Small intestine (tissue), 7 donors: Measurements from ENCODE around the gene SLC8A1. TPM values are rescaled to one million over a fixed set of nuclear protein-coding genes. Genes with fewer than 3 reads are reported as not detected.
A peak's percentile ranks its signal among the peaks of the same experiment; 100 is the strongest.

Source experiments
- DNase-seq, 2 donors: peaks; one replicate each; pipeline versions ENCODE4 v3.0.0 to v3.0.0-alpha.2; 2013
- FAIRE-seq: peaks from 2 replicates; lab custom pipeline; 2012; peaks lifted over from hg19 to GRCh38; lab: Jason Lieb, UNC
- H3K27ac ChIP-seq, 3 donors: one replicate each; pipeline ENCODE4 v1.5.1; 2013; ENCODE audit warnings: low read length in 2 of 3, mild to moderate bottlenecking in 2 of 3, control low read depth in 1 of 3, inconsistent platforms in 1 of 3, low read depth in 1 of 3, moderate library complexity in 1 of 3
- H3K27me3 ChIP-seq, 3 donors: one replicate each; pipeline ENCODE4 v1.6.1; 2013; ENCODE audit warnings: low read length in 3 of 3, inconsistent platforms in 1 of 3; ENCODE audit not compliant: control insufficient read depth in 3 of 3, insufficient read depth in 3 of 3
- H3K36me3 ChIP-seq, 3 donors: one replicate each; pipeline ENCODE4 v1.6.1; 2013; ENCODE audit warnings: low read length in 3 of 3, inconsistent platforms in 1 of 3, low read depth in 1 of 3, mild to moderate bottlenecking in 1 of 3, moderate library complexity in 1 of 3; ENCODE audit not compliant: control insufficient read depth in 3 of 3, insufficient read depth in 2 of 3
- H3K4me1 ChIP-seq, 3 donors: one replicate each; pipeline ENCODE4 v1.6.1; 2013; ENCODE audit warnings: low read length in 2 of 3, inconsistent platforms in 1 of 3, low read depth in 1 of 3, mild to moderate bottlenecking in 1 of 3, moderate library complexity in 1 of 3; ENCODE audit not compliant: control insufficient read depth in 3 of 3, insufficient read depth in 2 of 3
- H3K4me3 ChIP-seq, 3 donors: one replicate each; pipeline ENCODE4 v1.5.1; 2013; ENCODE audit warnings: low read length in 3 of 3, control low read depth in 1 of 3, inconsistent platforms in 1 of 3, low read depth in 1 of 3, mild to moderate bottlenecking in 1 of 3, moderate library complexity in 1 of 3
- H3K9me3 ChIP-seq, 2 donors: one replicate each; pipeline ENCODE4 v1.6.1; 2013; ENCODE audit warnings: low read depth in 1 of 2, low read length in 1 of 2; ENCODE audit not compliant: control insufficient read depth in 2 of 2, insufficient read depth in 1 of 2
- WGBS, 3 donors: extraction: QIAGEN DNeasy Blood & Tissue Kit; methylation state at CpG; one replicate each; pipeline ENCODE4 v1.1.7; 2013; 5-methylcytosine and 5-hydroxymethylcytosine counted together
- polyA plus RNA-seq, 4 donors: library from polyadenylated mRNA; stranded (reverse) in 3 of 4; unstranded in 1 of 4; fragments of 200-250 nt in 3 of 4; fragments of 120-200 nt in 1 of 4; gene quantifications; one replicate each; pipeline versions ENCODE4 v1.2.1 to v1.2.3, GENCODE V29; 2013
- donor health status: healthy with polysubstance abuse.
- donor health status: control.
- donor health status: control.
- donor health status: Bipolar disorder and iron deficiency.
- donor health status: healthy.

SLC8A1 gene
- polyA plus RNA-seq, 4 donors = 0.22 to 5.6 (median 1.9) TPM

GRCh38 chr2:40359811-40360210 is 92.1 kb downstream of the SLC8A1 start:
- Histone ChIP-seq H3K36me3 (no peaks in the 10 kb centered on the region), H3K27me3 (no peaks in the 10 kb centered on the region), H3K27ac (no peak overlapping the region), H3K4me3 (no peak overlapping the region), H3K9me3 (no peaks in the 10 kb centered on the region), H3K4me1 (no peaks in the 10 kb centered on the region)
- DNase-seq (no peak), FAIRE-seq (no peak)
- WGBS, 3 donors = 88 to 94% (median 93%) methylated on average over 2 of the region's 2 CpGs

GRCh38 chr2:40358783-40359182 is 93.1 kb downstream of the SLC8A1 start:
- DNase-seq = no peak
- no peak for FAIRE-seq
- H3K9me3 ChIP-seq = no peaks in the 10 kb centered on the region
- no peaks in the 10 kb centered on the region for H3K27me3 ChIP-seq
- WGBS, 3 donors = 68 to 79% (median 75%) methylated on average over 8 of the region's 8 CpGs
- H3K4me1 ChIP-seq = no peaks in the 10 kb centered on the region
- H3K27ac ChIP-seq = no peak overlapping the region
- H3K4me3 ChIP-seq = no peak overlapping the region
- H3K36me3 ChIP-seq = no peaks in the 10 kb centered on the region

- no peak for DNase-seq
- 74 to 93% (median 90%) methylated on average over 3 of the region's 3 CpGs for WGBS, 3 donors
- no peak for FAIRE-seq
- Histone ChIP-seq H3K4me1 (no peaks in the 10 kb centered on the region), H3K4me3 (no peak overlapping the region), H3K36me3 (no peaks in the 10 kb centered on the region), H3K27ac (no peak overlapping the region), H3K27me3 (no peaks in the 10 kb centered on the region), H3K9me3 (no peaks in the 10 kb centered on the region)
Observed at GRCh38 chr2:40357667-40358066, 94.2 kb downstream of the SLC8A1 start.

- H3K27ac ChIP-seq = no peak overlapping the region
- H3K4me1 ChIP-seq = no peaks in the 10 kb centered on the region
- H3K27me3 ChIP-seq = no peaks in the 10 kb centered on the region
- H3K9me3 ChIP-seq = no peaks in the 10 kb centered on the region
- FAIRE-seq = no peak
- no peak overlapping the region for H3K4me3 ChIP-seq
- H3K36me3 ChIP-seq = no peaks in the 10 kb centered on the region
- DNase-seq = no peak
- WGBS, 3 donors = 89 to 90% (median 90%) methylated on average over 3 of the region's 3 CpGs
Observed at GRCh38 chr2:40355451-40355850, 96.4 kb downstream of the SLC8A1 start.

GRCh38 chr2:40353231-40353630 is 98.7 kb downstream of the SLC8A1 start:
- no peaks in the 10 kb centered on the region for H3K27me3 ChIP-seq
- no peak overlapping the region for H3K4me3 ChIP-seq
- H3K4me1 ChIP-seq = no peaks in the 10 kb centered on the region
- WGBS, 3 donors = 66 to 82% (median 79%) methylated on average over 5 of the region's 5 CpGs
- H3K9me3 ChIP-seq = no peaks in the 10 kb centered on the region
- no peak for DNase-seq
- no peak for FAIRE-seq
- H3K36me3 ChIP-seq = no peaks in the 10 kb centered on the region
- peak overlapping the region in 1 of 3 donors; percentile 57 for H3K27ac ChIP-seq

- Histone ChIP-seq H3K9me3 (no peaks in the 10 kb centered on the region), H3K4me3 (no peak overlapping the region), H3K36me3 (no peaks in the 10 kb centered on the region), H3K27me3 (no peaks in the 10 kb centered on the region), H3K4me1 (no peaks in the 10 kb centered on the region), H3K27ac (peak overlapping the region in 1 of 3 donors; percentile 26)
- 75 to 88% (median 84%) methylated on average over 7 of the region's 7 CpGs for WGBS, 3 donors
- FAIRE-seq (no peak), DNase-seq (no peak)
Observed at GRCh38 chr2:40352703-40353099, 99.2 kb downstream of the SLC8A1 start.

- no peaks in the 10 kb centered on the region for H3K27me3 ChIP-seq
- no peaks in the 10 kb centered on the region for H3K9me3 ChIP-seq
- H3K4me3 ChIP-seq = no peak overlapping the region
- H3K4me1 ChIP-seq = peaks cover 0 to 2% (median 0%) of the 10 kb centered on the region in 3 donors
- no peak for DNase-seq
- no peaks in the 10 kb centered on the region for H3K36me3 ChIP-seq
- 72 to 75% (median 73%) methylated on average over 4 of the region's 4 CpGs for WGBS, 3 donors
- H3K27ac ChIP-seq = peak overlapping the region in 1 of 3 donors; percentile 26
- FAIRE-seq = no peak
Observed at GRCh38 chr2:40352041-40352702, 99.7 kb downstream of the SLC8A1 start.

- H3K27me3 ChIP-seq = no peaks in the 10 kb centered on the region
- H3K36me3 ChIP-seq = no peaks in the 10 kb centered on the region
- no peaks in the 10 kb centered on the region for H3K9me3 ChIP-seq
- H3K27ac ChIP-seq = peak overlapping the region in 1 of 3 donors; percentile 66
- DNase-seq = no peak
- no peak for FAIRE-seq
- WGBS, 3 donors = 59 to 70% (median 66%) methylated on average over 5 of the region's 5 CpGs
- no peak overlapping the region for H3K4me3 ChIP-seq
- H3K4me1 ChIP-seq = peaks cover 0 to 2% (median 0%) of the 10 kb centered on the region in 3 donors
Observed at GRCh38 chr2:40348665-40349064, 103.2 kb downstream of the SLC8A1 start.

- no peaks in the 10 kb centered on the region for H3K27me3 ChIP-seq
- peak overlapping the region in 1 of 3 donors; percentile 54 for H3K27ac ChIP-seq
- H3K4me3 ChIP-seq = no peak overlapping the region
- H3K9me3 ChIP-seq = no peaks in the 10 kb centered on the region
- 61 to 87% (median 79%) methylated on average over 5 of the region's 5 CpGs for WGBS, 3 donors
- FAIRE-seq = no peak
- peaks cover 0 to 2% (median 0%) of the 10 kb centered on the region in 3 donors for H3K4me1 ChIP-seq
- no peaks in the 10 kb centered on the region for H3K36me3 ChIP-seq
- no peak for DNase-seq
Observed at GRCh38 chr2:40348038-40348437, 103.9 kb downstream of the SLC8A1 start.
